PFSK-1 (cell line): ENCODE measurements around the gene NFIX.

ENCODE experiments used
- FOXP2 ChIP-seq: optimal IDR thresholded peaks from 2 replicates; pipeline ENCODE3; 2011; ENCODE audit warnings: borderline replicate concordance, control low read depth, inconsistent platforms; ENCODE audit not compliant: insufficient read depth; ENCODE audit errors: extremely low read length, extremely low read depth
- POLR2AphosphoS5 ChIP-seq: IDR thresholded peaks from 2 replicates; pipeline ENCODE4 v1.6.1; 2012; ENCODE audit warnings: low read depth, mild to moderate bottlenecking, control low read depth, low read length, moderate library complexity
- REST ChIP-seq, 2 experiments: IDR thresholded peaks; 2 replicates each; pipeline versions ENCODE4 v1.6.1 to v1.8.0; 2011 to 2012; ENCODE audit warnings: low read depth in 2 of 2, low read length in 2 of 2, control low read depth in 1 of 2, inconsistent platforms in 1 of 2, mild to moderate bottlenecking in 1 of 2, moderate library complexity in 1 of 2; ENCODE audit not compliant: insufficient read depth in 1 of 2
- SIN3A ChIP-seq: IDR thresholded peaks from 2 replicates; pipeline ENCODE4 v1.6.1; 2012; ENCODE audit warnings: mild to moderate bottlenecking, low read length, moderate library complexity, borderline replicate concordance; ENCODE audit not compliant: insufficient read depth
- TAF1 ChIP-seq: IDR thresholded peaks from 2 replicates; pipeline ENCODE4 v1.6.1; 2012; ENCODE audit warnings: low read length, control low read depth, borderline replicate concordance; ENCODE audit not compliant: insufficient read depth

Gene NFIX

DNA sequence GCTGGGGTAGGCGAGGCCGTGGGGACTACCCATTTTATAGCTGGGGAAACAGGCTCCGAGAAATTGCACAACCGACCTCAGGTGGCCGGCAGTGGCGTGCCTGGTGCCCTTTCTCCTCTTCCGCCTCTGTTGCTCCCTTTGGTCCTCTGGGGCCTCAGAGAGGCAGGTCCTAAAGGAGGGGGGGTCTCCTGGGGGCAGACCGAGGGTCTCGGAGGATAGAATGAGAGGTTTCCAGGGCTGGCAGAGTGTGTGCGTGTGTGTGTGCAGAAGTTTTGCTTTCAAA, 143.6 kb downstream of the NFIX start:
- TF ChIP-seq POLR2AphosphoS5 (no peak), SIN3A (no peak), FOXP2 (no peak), TAF1 (no peak), REST (IDR thresholded peaks at IDR 0.05; ENCODE audit: insufficient read depth in 1 of 2, low read depth in 2 of 2, low read length in 2 of 2) (no peak)

GRCh38 chr19:13139633-13140311, 144.5 kb downstream of the NFIX start:
- TF ChIP-seq TAF1 (no peak), SIN3A (no peak), REST (IDR thresholded peaks at IDR 0.05; ENCODE audit: insufficient read depth in 1 of 2, low read depth in 2 of 2, low read length in 2 of 2) (no peak), POLR2AphosphoS5 (no peak), FOXP2 (no peak)

DNA sequence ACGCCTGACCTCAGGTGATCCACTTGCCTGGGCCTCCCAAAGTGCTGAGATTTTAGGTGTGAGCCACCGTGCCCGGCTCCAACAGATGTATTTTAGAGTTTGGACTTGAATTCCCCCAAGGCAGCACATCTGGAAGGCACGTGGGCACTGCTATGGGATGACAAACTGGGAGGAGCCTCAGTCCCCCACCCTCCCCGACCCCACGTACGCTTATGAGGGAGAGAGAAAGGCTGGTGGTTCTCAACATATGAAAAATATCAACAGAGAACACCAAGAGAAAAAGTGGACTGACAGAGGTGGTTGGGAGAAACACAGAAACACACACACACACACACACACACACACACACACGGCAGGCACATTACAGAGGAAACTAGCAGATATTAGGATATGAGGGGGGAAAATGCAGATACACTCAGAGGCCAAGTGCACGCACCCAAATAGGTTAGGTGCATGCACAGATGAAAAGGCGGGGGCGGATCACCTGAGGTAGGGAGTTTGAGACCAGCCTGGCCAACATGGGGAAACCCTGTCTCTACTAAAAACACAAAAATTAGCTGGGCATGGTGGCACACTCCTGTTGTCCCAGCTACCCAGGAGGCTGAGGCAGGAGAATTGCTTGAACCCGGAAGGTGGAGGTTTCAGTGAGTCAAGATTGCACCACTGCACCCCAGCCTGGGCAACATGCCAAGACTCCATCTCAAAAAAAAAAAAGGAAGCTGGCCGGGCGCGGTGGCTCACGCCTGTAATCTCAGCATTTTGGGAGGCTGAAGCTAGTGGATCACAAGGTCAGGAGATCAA, 151.7 kb downstream of the NFIX start:
- TF ChIP-seq FOXP2 (no peak), POLR2AphosphoS5 (no peak), REST (IDR thresholded peaks at IDR 0.05; ENCODE audit: insufficient read depth in 1 of 2, low read depth in 2 of 2, low read length in 2 of 2) (no peak), TAF1 (no peak), SIN3A (no peak)
